Measurements from ENCODE around the gene HDC.

- TF ChIP-seq POLR2A (IDR thresholded peaks at IDR 0.05; ENCODE audit: extremely low read depth, insufficient read length) (no peak), MYC (IDR thresholded peaks at IDR 0.05; ENCODE audit: low read depth, low read length) (no peak)
- TF ChIP-seq, protein P1, sequence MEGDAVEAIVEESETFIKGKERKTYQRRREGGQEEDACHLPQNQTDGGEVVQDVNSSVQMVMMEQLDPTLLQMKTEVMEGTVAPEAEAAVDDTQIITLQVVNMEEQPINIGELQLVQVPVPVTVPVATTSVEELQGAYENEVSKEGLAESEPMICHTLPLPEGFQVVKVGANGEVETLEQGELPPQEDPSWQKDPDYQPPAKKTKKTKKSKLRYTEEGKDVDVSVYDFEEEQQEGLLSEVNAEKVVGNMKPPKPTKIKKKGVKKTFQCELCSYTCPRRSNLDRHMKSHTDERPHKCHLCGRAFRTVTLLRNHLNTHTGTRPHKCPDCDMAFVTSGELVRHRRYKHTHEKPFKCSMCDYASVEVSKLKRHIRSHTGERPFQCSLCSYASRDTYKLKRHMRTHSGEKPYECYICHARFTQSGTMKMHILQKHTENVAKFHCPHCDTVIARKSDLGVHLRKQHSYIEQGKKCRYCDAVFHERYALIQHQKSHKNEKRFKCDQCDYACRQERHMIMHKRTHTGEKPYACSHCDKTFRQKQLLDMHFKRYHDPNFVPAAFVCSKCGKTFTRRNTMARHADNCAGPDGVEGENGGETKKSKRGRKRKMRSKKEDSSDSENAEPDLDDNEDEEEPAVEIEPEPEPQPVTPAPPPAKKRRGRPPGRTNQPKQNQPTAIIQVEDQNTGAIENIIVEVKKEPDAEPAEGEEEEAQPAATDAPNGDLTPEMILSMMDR (IDR thresholded peaks at IDR 0.05; ENCODE audit: low read depth, low read length): no peak
Measured at GRCh38 chr15:50281427-50281826, 15.9 kb upstream of the HDC start.
